SH-SY5Y (cell line): ENCODE measurements around the gene LEKR1.

Experiments
- GATA2 ChIP-seq: IDR thresholded peaks from 2 replicates; pipeline ENCODE4 v1.6.1; 2011; ENCODE audit warnings: mild to moderate bottlenecking, low read depth, low read length
- GATA3 ChIP-seq: IDR thresholded peaks from 2 replicates; pipeline ENCODE4 v1.6.1; 2011; ENCODE audit warnings: low read depth, mild to moderate bottlenecking, low read length, moderate library complexity

- TF ChIP-seq GATA2 (no peak), GATA3 (no peak)
Observed at GRCh38 chr3:157071744-157072525, 245.8 kb downstream of the LEKR1 start.
